Endometrial microvascular endothelial cells (primary cell): ENCODE measurements around the gene ZCCHC2. TPM values are rescaled to one million over a fixed set of nuclear protein-coding genes. Genes with fewer than 3 reads are reported as not detected.

Source experiments
- in situ Hi-C: cut with HindIII; loops from 2 replicates; pipeline ENCODE4 v1.10.0; 2017; ENCODE audit warnings: low sequenced_read_pairs, low pct_unique_long_range_greater_than_20kb; ENCODE audit errors: inconsistent ontology term
- total RNA-seq: library from RNA; depleted of rRNA; stranded (reverse); fragments of >200 nt; gene quantifications from one replicate; pipeline ENCODE4 v1.2.3, GENCODE V29; 2015; ENCODE audit errors: inconsistent ontology term

ZCCHC2 gene
- total RNA-seq, 1 donor from 2014 or later = 18.7 TPM

- in situ Hi-C loops = no loop called here
These were observed 16.2 kb upstream of the ZCCHC2 start for GRCh38 chr18:62506495-62507143.

GRCh38 chr18:62509779-62510178, 13.0 kb upstream of the ZCCHC2 start:
- in situ Hi-C loops = no loop called here

GRCh38 chr18:62510789-62511188, 12.0 kb upstream of the ZCCHC2 start:
- in situ Hi-C loops = no loop called here

- in situ Hi-C loops = no loop called here
These were observed 10.3 kb upstream of the ZCCHC2 start for GRCh38 chr18:62512532-62512931.

GRCh38 chr18:62512996-62513395, 9.8 kb upstream of the ZCCHC2 start:
- in situ Hi-C loops = no loop called here

GRCh38 chr18:62514570-62514969, 8.3 kb upstream of the ZCCHC2 start:
- in situ Hi-C loops = no loop called here

GRCh38 chr18:62516242-62516641, 6.6 kb upstream of the ZCCHC2 start:
- in situ Hi-C loops = no loop called here

GRCh38 chr18:62518460-62519375, 4.1 kb upstream of the ZCCHC2 start:
- in situ Hi-C loops = no loop called here

- in situ Hi-C loops = no loop called here
These were observed 3.1 kb upstream of the ZCCHC2 start for GRCh38 chr18:62519684-62520083.

GRCh38 chr18:62521082-62521481, 1.7 kb upstream of the ZCCHC2 start:
- in situ Hi-C loops = no loop called here

GRCh38 chr18:62521593-62521992, 1.2 kb upstream of the ZCCHC2 start:
- in situ Hi-C loops = no loop called here

GRCh38 chr18:62522178-62522503, 684 bp upstream of the ZCCHC2 start:
- in situ Hi-C loops = no loop called here

GRCh38 chr18:62523255-62523588, 397 bp downstream of the ZCCHC2 start:
- in situ Hi-C loops = no loop called here

- in situ Hi-C loops = no loop called here
These were observed 1.0 kb downstream of the ZCCHC2 start for GRCh38 chr18:62523631-62524439.

- in situ Hi-C loops = no loop called here
These were observed 1.8 kb downstream of the ZCCHC2 start for GRCh38 chr18:62524440-62525200.

GRCh38 chr18:62525608-62526007, 2.8 kb downstream of the ZCCHC2 start:
- in situ Hi-C loops = no loop called here

- in situ Hi-C loops = no loop called here
These were observed 3.5 kb downstream of the ZCCHC2 start for GRCh38 chr18:62526098-62527025.

- in situ Hi-C loops = no loop called here
These were observed 6.8 kb downstream of the ZCCHC2 start for GRCh38 chr18:62529597-62529996.
